Endothelial cell (in vitro differentiated cells): ENCODE results near the gene TAF4. TPM values are rescaled to one million over a fixed set of nuclear protein-coding genes. Genes with fewer than 3 reads are reported as not detected.

Source experiments
- DNase-seq: peaks from one replicate; pipeline ENCODE4 v3.0.0; 2021; ENCODE audit warnings: low spot score
- H3K27ac Mint-ChIP-seq: one replicate; pipeline ENCODE4 v1.8.0; 2021; ENCODE audit warnings: mixed read lengths, inconsistent platforms; ENCODE audit not compliant: unreplicated experiment
- H3K27me3 Mint-ChIP-seq: one replicate; pipeline ENCODE4 v1.8.0; 2021; ENCODE audit warnings: mild to moderate bottlenecking, moderate library complexity, mixed read lengths, inconsistent platforms; ENCODE audit not compliant: unreplicated experiment
- H3K36me3 Mint-ChIP-seq: one replicate; pipeline ENCODE4 v1.8.0; 2021; ENCODE audit warnings: mild to moderate bottlenecking, low read depth, mixed read lengths, inconsistent platforms; ENCODE audit not compliant: unreplicated experiment
- H3K4me1 Mint-ChIP-seq: one replicate; pipeline ENCODE4 v1.8.0; 2021; ENCODE audit warnings: mild to moderate bottlenecking, mixed read lengths, inconsistent platforms; ENCODE audit not compliant: unreplicated experiment
- H3K4me3 Mint-ChIP-seq: one replicate; pipeline ENCODE4 v1.8.0; 2021; ENCODE audit warnings: mild to moderate bottlenecking, mixed read lengths, inconsistent platforms; ENCODE audit not compliant: unreplicated experiment
- H3K9me3 Mint-ChIP-seq: one replicate; pipeline ENCODE4 v1.8.0; 2021; ENCODE audit warnings: mixed read lengths, inconsistent platforms; ENCODE audit not compliant: unreplicated experiment
- CTCF ChIP-seq: fragments of 200-600 bp; sonication (generic); IDR thresholded peaks from one replicate; pipeline ENCODE4 v1.5.0; 2021; ENCODE audit warnings: antibody characterized with exemption; ENCODE audit not compliant: unreplicated experiment
- long read RNA-seq: library from polyadenylated mRNA; unstranded; transcript quantifications from one replicate; pipeline ENCODE4 v2.0.0, GENCODE V29; 2020; ENCODE audit not compliant: unreplicated experiment
- total RNA-seq: library from RNA; stranded (reverse); fragmentation: NEBNext Ultra II Directional; extraction: Animal tissue kit (Norgen Biotek cat#: 25700); gene quantifications from one replicate; pipeline ENCODE4 v1.2.1, GENCODE V29; 2021; ENCODE audit not compliant: unreplicated experiment

Gene TAF4
- 14.2 TPM for total RNA-seq
- long read RNA-seq, partial matches to known transcripts = 1 of 1 reads
- long read RNA-seq, other reads (novel, unspliced or antisense) = 0 of 1 reads

GRCh38 chr20:62065674-62066338, at the start of gene TAF4:
TSS of gene TAF4 (minus strand) at chr20:62065881. CDS start at chr20:62065810, 71 bp downstream.
- H3K4me3 Mint-ChIP-seq = peak within 1 kb of the TSS; percentile 95
- peaks cover 17% of the 10 kb centered on the region for H3K4me1 Mint-ChIP-seq
- peak; percentile 86 for DNase-seq
- H3K27ac Mint-ChIP-seq = peak within 1 kb of the TSS; percentile 95
- H3K9me3 Mint-ChIP-seq = no peaks in the 10 kb centered on the region
- peaks cover 16% of the 10 kb centered on the region for H3K36me3 Mint-ChIP-seq
- peaks cover 27% of the 10 kb centered on the region for H3K27me3 Mint-ChIP-seq
- no peak for TF ChIP-seq CTCF

GRCh38 chr20:62114894-62115293, 49.2 kb upstream of the TAF4 start:
- H3K36me3 Mint-ChIP-seq = peaks cover 4% of the 10 kb centered on the region
- no peak overlapping the region for H3K4me3 Mint-ChIP-seq
- peaks cover 8% of the 10 kb centered on the region for H3K27me3 Mint-ChIP-seq
- no peak for TF ChIP-seq CTCF
- H3K4me1 Mint-ChIP-seq = no peaks in the 10 kb centered on the region
- no peak for DNase-seq
- H3K9me3 Mint-ChIP-seq = no peaks in the 10 kb centered on the region
- no peak overlapping the region for H3K27ac Mint-ChIP-seq

- DNase-seq = no peak
- Mint-ChIP-seq H3K27ac (no peak overlapping the region), H3K27me3 (peaks cover 7% of the 10 kb centered on the region), H3K4me3 (no peak overlapping the region), H3K36me3 (peaks cover 12% of the 10 kb centered on the region), H3K9me3 (peaks cover 6% of the 10 kb centered on the region), H3K4me1 (no peaks in the 10 kb centered on the region)
- TF ChIP-seq CTCF = no peak
Observed at GRCh38 chr20:62112368-62112767, 46.7 kb upstream of the TAF4 start.

GRCh38 chr20:62111148-62111547, 45.5 kb upstream of the TAF4 start:
- no peak for DNase-seq
- peaks cover 12% of the 10 kb centered on the region for H3K36me3 Mint-ChIP-seq
- H3K9me3 Mint-ChIP-seq = peaks cover 6% of the 10 kb centered on the region
- H3K27me3 Mint-ChIP-seq = peaks cover 7% of the 10 kb centered on the region
- peak overlapping the region; percentile 31 for H3K4me3 Mint-ChIP-seq
- no peak overlapping the region for H3K27ac Mint-ChIP-seq
- no peaks in the 10 kb centered on the region for H3K4me1 Mint-ChIP-seq
- TF ChIP-seq CTCF = no peak

GRCh38 chr20:62105592-62105991, 39.9 kb upstream of the TAF4 start:
- TF ChIP-seq CTCF = no peak
- Mint-ChIP-seq H3K27ac (no peak overlapping the region), H3K27me3 (peaks cover 9% of the 10 kb centered on the region), H3K36me3 (peaks cover 20% of the 10 kb centered on the region), H3K9me3 (peaks cover 6% of the 10 kb centered on the region), H3K4me3 (no peak overlapping the region), H3K4me1 (peaks cover 3% of the 10 kb centered on the region)
- no peak for DNase-seq
